ENCODE measurements around the gene NTPCR. TPM values are rescaled to one million over a fixed set of nuclear protein-coding genes. Genes with fewer than 3 reads are reported as not detected.

The NTPCR gene
- total and polyA plus RNA-seq, 8 donors: 10.0 to 40.6 (median 20.4) TPM

DNA sequence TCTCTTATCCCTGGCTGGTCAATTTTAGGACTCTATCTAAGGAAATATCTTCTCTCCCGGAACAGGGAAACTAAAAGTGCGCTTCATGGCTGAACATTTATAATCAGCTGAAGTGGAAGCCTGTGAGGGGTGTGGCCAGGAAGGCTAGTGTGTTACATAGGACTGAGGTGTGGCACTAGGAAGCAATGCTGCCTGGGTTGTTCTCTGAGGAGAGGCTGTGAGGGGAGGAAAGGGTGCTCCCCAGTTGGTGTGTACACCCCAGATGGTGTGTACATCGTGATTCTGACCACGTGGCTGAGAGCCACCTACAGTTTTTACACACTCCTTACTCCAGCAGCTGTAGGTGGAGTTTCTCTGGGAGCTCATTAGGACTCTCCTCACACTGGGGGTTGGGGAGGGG lies 16.3 kb downstream of the NTPCR start:
- Histone ChIP-seq H3K4me3 (no peak overlapping the region), H3K4me1 (peaks cover 0 to 7% (median 0%) of the 10 kb centered on the region in 3 donors), H3K9me3 (no peaks in the 10 kb centered on the region), H3K36me3 (peaks cover 0 to 10% (median 0%) of the 10 kb centered on the region in 3 donors), H3K27ac (no peak overlapping the region), H3K27me3 (no peaks in the 10 kb centered on the region)
- TF ChIP-seq, protein P1, sequence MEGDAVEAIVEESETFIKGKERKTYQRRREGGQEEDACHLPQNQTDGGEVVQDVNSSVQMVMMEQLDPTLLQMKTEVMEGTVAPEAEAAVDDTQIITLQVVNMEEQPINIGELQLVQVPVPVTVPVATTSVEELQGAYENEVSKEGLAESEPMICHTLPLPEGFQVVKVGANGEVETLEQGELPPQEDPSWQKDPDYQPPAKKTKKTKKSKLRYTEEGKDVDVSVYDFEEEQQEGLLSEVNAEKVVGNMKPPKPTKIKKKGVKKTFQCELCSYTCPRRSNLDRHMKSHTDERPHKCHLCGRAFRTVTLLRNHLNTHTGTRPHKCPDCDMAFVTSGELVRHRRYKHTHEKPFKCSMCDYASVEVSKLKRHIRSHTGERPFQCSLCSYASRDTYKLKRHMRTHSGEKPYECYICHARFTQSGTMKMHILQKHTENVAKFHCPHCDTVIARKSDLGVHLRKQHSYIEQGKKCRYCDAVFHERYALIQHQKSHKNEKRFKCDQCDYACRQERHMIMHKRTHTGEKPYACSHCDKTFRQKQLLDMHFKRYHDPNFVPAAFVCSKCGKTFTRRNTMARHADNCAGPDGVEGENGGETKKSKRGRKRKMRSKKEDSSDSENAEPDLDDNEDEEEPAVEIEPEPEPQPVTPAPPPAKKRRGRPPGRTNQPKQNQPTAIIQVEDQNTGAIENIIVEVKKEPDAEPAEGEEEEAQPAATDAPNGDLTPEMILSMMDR (IDR thresholded peaks at IDR 0.05): no peak
- 26 to 43% methylated on average over 4 of the region's 4 CpGs for WGBS, 2 donors
- ATAC-seq (peak; percentile 68 to 76 (median 72)), DNase-seq (no peak), FAIRE-seq (no peak)
- intact Hi-C loops (cut with DNase I): no loop called here

DNA sequence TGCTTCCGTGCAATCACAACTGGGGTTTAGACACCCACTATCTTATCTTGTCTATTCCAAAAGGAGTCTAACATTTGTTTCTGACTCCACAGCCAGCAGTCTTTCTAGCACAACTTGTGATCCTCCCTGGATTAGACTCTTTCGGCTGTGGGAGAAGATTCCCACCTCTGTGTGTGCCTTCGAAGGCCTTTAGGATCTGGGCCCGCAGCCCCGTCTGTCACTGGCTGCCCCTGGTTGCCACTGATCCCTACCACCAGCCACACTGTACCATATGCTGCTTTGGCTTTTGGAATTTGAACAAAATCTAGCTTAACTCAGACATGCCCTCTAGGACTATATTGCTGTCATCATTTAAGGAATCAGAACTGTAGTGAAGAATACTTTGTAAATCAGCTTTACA lies 18.0 kb downstream of the NTPCR start:
- Histone ChIP-seq H3K27ac (no peak overlapping the region), H3K36me3 (peaks cover 0 to 15% (median 0%) of the 10 kb centered on the region in 3 donors), H3K4me3 (no peak overlapping the region), H3K4me1 (peaks cover 0 to under 1% (median 0%) of the 10 kb centered on the region in 3 donors), H3K9me3 (no peaks in the 10 kb centered on the region), H3K27me3 (no peaks in the 10 kb centered on the region)
- no peak for DNase-seq
- intact Hi-C loops (cut with DNase I): no loop called here
- no peak for FAIRE-seq
- no peak for ATAC-seq
- WGBS, 2 donors: 93 to 94% methylated on average over 5 of the region's 5 CpGs
- TF ChIP-seq, protein P1 (IDR thresholded peaks at IDR 0.05): no peak

DNA sequence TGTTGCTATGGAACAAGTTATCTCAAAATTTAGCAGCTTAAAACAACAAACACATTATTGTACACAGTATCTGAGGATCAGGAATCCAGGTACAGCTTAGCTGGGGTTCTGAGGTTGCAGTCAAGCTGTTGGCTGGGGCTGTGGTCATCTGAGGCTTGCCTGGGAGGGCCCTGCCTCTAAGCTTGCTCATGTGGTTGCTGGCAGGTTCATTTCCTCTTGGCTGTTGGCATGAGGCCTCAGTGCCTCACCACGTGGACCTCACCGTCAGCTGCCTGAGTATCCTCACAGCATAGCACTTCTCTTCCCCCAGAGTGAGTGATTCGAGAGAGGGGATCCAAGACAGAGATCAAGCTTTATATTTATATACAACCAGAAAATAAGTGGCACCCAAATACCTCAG lies 18.6 kb downstream of the NTPCR start:
- Histone ChIP-seq H3K27me3 (no peaks in the 10 kb centered on the region), H3K4me3 (no peak overlapping the region), H3K27ac (no peak overlapping the region), H3K4me1 (no peaks in the 10 kb centered on the region), H3K9me3 (no peaks in the 10 kb centered on the region), H3K36me3 (peaks cover 0 to 15% (median 0%) of the 10 kb centered on the region in 3 donors)
- WGBS, 2 donors: 67 to 79% methylated on average over 3 of the region's 3 CpGs
- peak in 3 of 4 donors; percentile 42 to 71 (median 66) for ATAC-seq
- FAIRE-seq: no peak
- TF ChIP-seq, protein P1 (IDR thresholded peaks at IDR 0.05): no peak
- intact Hi-C loops (cut with DNase I): no loop called here
- no peak for DNase-seq

DNA sequence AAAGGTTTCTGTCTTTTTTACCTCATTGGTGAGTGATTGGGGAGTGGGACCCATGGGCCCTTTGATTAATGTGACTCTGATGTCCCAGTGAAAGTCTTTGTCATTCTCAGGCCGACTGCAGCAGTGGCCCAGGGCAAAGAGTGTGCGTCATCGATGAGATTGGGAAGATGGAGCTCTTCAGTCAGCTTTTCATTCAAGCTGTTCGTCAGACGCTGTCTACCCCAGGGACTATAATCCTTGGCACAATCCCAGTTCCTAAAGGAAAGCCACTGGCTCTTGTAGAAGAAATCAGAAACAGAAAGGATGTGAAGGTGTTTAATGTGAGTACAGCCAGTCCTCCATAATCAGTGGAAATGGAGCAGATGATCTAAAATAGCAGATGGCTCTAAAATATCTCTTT lies 19.4 kb downstream of the NTPCR start:
- no peak for ATAC-seq
- Histone ChIP-seq H3K36me3 (peaks cover 0 to 15% (median 0%) of the 10 kb centered on the region in 3 donors), H3K4me1 (no peaks in the 10 kb centered on the region), H3K27me3 (no peaks in the 10 kb centered on the region), H3K4me3 (no peak overlapping the region), H3K27ac (no peak overlapping the region), H3K9me3 (no peaks in the 10 kb centered on the region)
- WGBS, 2 donors: 90 to 93% methylated on average over 5 of the region's 5 CpGs
- DNase-seq: no peak
- intact Hi-C loops (cut with DNase I): no loop called here
- FAIRE-seq: no peak
- TF ChIP-seq, protein P1 (IDR thresholded peaks at IDR 0.05): no peak

DNA sequence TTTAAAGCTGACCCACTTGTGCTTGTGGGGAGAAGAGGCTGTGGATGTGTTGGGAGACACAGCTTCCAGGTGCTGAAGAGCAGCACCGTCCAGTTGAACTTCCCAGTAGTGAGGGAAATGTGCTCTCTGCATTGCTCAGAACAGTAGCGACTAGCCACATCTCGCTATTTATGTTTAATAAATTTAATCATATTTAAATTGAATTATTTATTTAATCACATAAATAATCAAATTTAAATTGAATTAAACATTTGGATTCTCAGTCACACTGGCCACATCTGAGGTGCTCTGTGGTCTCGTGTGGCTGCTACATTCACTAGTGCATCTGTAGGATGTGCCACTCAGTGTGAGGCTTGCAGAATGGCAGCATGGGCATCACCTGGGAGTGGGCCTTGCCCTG lies 20.1 kb downstream of the NTPCR start:
- TF ChIP-seq, protein P1 (IDR thresholded peaks at IDR 0.05): no peak
- 72 to 86% methylated on average over 4 of the region's 4 CpGs for WGBS, 2 donors
- Histone ChIP-seq H3K4me3 (no peak overlapping the region), H3K36me3 (peaks cover 0 to 15% (median 0%) of the 10 kb centered on the region in 3 donors), H3K27ac (no peak overlapping the region), H3K27me3 (no peaks in the 10 kb centered on the region), H3K9me3 (no peaks in the 10 kb centered on the region), H3K4me1 (peaks cover 0 to 3% (median 0%) of the 10 kb centered on the region in 3 donors)
- FAIRE-seq (no peak), ATAC-seq (no peak), DNase-seq (no peak)
- intact Hi-C loops (cut with DNase I): no loop called here

Data from pancreas (tissue), 10 donors.